Left renal cortex interstitium (tissue), 4 donors: ENCODE measurements around the gene RAB11FIP5. TPM values are rescaled to one million over a fixed set of nuclear protein-coding genes. Genes with fewer than 3 reads are reported as not detected.

Experiments used
- DNase-seq, 4 donors: peaks; one replicate each; pipeline ENCODE4 v3.0.0-alpha.2; 2013; ENCODE audit warnings: low read depth in 4 of 4, low spot score in 2 of 4, missing footprints in 1 of 4
- polyA plus RNA-seq, 4 donors: library from polyadenylated mRNA; unstranded; fragments of 120-200 nt; gene quantifications; one replicate each; pipeline ENCODE4 v1.2.1, GENCODE V29; 2013; ENCODE audit not compliant: insufficient read length in 4 of 4

Gene RAB11FIP5
- polyA plus RNA-seq, 4 donors: 36.9 to 44.9 (median 41.2) TPM

DNA sequence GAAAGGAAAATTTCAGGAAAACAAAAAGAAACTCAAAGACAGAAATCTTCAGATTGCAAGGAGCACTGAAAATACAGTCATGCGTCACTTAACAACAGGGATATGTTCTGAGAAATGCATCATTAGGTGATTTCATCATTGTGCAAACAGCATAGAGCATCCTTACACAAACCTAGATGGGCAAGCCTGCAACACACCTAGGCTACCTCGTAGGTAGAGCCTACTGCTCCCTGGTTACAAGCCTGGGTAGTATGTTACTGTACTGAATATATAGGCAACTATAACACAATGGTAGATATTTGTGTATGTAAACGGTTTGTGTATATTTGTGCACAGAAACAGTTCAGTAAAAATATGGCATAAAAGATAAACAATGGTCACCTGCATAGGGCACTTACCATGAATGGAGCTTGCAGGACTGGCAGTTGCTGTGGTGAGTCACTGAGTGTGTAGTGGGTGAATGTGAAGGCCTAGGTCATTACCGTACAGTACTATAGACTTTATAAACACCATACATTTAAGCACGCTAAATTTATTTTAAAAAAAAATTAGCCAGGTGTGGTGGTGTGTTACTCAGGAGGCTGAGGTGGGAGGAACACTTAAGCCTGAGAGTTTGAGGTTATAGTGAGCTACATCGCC, 74.7 kb downstream of the RAB11FIP5 start:
- DNase-seq: no peak

DNA sequence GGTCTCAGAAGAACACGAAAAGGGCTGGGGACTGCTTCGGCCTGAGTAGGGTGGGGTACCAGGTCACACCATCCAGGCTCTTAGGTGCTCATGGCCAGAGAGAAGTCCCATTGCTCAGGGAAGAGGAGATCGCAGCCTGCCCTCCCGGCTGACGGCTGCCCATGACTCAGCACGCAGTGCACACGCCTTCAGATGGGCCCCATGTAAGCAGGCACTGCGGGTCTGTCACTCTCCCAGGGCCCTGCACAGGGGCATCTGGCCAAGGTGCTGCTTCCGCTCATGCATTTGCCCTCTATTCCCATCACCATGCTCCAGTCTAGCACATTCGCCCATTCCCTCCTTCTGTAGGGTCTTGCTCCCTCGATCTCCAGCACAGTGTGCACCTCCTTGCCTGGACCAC, 76.0 kb downstream of the RAB11FIP5 start:
- DNase-seq: no peak

DNA sequence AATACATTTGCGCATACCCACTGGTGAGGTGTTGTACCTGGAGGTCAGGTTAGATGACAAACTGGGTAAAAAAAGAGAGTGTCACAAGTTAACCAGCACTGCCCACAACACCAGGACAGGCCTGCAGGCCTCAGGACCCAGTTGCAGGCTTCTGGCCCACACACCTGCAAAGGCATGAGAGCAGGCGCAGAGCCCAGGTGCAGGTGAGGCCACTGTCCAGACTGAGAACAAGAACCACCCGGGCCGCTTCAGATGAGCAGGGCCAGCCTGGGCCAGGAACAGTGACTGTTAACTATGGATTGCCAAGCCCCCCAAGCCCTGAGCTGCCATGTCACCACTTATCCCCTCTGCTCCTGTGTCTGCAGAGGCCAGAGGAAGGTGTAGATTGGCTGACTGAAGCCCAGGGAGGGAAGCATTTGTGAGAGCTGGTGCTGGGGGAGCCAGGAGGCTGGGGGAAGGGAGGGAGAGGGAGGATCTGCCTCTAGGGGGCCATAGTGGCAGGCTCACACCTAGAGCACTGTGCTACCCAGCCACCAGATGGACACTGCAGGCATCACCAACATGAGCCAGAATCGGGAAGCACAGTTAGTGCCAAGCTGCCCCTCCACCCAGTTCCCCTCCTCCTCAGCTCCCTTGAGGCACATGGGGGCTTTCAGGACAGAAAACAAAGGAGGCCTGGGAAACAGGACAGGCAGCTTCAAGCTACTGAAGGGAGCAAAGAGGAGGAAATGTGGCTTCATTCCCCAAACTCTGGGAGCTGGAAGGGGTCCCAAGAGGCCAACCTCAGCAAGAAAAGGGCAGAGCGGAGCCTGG, 76.6 kb downstream of the RAB11FIP5 start:
- DNase-seq: no peak

GRCh38 chr2:73034661-73035375, 77.9 kb downstream of the RAB11FIP5 start:
- no peak for DNase-seq

DNA sequence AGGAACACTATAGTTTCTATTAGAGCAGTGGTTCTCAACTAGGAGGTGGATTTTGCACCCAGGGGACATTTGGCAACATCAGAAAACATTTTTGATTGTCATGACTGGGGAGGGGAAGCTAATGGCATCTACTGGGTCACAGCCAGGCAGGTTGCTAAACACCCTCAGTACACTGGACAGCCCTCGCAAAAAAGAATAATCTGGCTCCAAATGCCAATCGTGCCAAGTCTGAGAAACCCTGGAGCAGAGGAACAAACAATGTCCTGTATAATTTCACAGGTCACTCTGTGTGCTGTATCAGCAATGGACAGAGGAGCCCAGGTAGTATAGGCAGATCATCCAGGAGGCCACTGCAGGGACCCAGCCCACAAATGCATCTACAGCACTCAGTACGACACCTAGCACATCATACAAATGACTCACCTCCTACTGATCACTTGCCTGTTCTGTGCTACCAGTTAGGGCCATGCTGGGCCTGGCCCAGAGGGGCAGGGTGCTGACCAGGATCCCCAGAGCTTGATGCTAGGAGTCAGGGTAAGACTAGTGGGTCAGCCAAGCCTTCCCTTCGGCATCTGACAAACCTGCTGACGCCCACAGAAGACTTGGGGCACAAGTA, 78.9 kb downstream of the RAB11FIP5 start:
- DNase-seq: no peak

DNA sequence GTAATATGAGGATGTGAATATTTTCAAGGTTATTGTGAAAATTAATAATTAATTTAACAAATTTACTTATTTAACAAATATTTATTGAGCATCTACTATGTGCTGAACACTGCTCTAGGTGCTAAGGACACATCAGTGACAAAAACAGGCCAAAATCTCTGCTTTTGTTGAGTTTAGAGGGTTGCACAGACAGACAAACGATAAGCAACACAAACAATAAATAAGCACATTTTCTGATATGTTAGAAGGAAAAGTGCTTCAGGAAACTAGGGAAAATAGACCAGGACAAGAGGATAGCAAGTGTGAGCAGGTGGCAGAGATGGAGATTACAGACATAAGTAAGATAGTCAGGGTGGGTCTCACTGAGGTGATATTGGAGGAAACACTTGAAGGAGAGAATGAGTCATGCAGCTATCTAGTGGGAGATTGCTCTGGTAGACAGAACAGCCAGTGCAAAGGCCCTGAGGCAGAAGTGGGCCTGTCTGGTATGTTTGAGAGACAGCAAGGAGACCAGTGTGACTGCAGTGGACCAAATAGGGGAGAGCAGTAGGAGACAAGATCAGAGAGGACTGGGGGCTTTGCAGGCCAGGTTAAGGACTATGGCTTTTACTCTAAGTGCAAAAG, 79.5 kb downstream of the RAB11FIP5 start:
- DNase-seq: no peak

GRCh38 chr2:73032702-73033097, 80.0 kb downstream of the RAB11FIP5 start:
- DNase-seq: no peak

DNA sequence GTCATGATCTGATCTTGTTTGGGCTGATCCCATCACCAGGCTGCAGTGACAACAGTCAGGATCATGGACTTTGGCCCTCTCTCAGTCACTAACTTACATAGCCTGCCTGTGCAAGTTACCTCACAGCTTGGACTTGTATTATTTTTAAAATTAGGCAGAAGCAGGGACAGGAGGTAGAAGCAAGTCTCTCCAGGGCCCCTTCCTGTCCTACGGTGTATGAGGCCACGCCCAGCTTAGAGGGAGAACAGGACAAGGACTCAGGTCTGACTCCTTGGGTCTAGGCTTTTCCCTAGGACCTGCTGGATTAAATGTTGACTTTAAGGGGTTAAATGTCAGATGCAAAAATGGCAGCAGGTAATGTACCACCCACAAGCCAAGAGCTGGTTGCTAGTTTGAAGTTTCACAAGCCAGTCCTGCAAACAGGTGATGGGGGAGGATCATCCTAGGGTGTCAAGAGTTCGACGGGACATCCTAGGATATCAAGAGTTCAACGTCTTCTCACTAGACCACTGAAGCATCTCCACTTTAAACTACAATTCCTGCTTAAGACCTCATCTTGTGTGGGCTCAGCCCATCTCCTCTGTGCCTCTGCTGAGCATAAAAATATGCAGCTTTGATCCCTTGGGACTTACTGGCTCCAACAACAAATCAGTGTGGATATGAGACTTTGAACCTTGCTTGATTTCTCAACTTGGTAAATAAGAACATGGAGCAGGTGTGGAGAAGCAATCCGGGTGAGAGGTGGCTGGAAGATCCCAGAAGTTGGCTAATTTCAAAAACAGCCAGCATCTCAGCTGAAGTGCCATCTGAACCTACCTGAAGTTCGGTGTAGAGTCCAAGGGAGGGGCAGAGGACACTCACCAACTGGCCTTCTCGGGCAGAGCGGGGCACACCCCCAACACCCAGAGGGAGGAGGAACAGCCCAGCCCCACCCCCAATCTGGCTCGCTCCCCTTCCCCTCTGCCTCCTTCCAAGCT, 80.7 kb downstream of the RAB11FIP5 start:
- no peak for DNase-seq

DNA sequence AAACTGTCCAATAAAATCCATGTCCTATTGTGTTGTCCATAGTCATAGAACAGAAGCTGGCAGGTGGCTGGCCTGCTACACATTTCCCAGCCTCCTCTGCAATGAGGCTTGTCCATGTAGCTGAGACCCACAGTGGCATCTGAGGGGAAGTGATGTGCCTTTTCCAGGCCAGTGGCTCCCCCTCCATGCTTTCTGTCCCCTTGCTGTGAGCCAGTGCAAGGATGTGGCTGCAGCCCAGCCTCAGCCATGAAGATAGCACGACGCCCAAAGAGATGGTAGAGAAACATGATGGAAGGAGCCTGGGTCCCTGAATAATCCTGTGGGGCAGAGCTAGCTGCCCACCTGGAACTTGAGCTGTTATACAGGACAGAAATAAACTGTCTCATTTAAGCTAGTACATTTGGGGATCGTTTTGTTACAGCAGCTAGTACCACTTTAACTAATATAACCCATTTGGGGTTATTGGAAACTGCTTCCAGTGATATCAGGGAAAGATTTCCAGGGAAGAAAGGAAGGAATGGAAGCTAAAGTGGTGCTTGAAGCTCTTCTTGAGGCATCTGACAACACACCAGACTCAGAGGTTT, 81.6 kb downstream of the RAB11FIP5 start:
- no peak for DNase-seq

DNA sequence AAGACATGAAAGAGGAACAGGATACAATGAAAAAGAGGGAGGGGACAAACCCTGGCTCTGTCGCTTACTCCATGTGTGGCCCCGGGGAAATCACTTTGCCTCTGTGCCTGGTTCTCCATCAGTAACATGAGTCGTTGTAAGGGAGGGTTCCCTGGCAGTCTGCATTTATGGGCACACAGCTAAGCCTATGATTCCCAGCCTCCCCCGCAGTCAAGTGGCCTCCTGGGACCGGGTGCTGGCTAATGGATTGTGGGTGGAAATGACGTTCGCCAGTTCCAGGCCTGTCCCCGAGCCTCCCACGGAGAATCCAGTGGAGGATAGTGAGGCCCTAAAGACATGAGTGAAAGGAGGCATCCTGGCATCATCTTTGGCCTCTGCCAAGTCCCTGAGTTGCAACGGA, 83.9 kb downstream of the RAB11FIP5 start:
- no peak for DNase-seq

GRCh38 chr2:73027340-73027739, 85.4 kb downstream of the RAB11FIP5 start:
- no peak for DNase-seq

GRCh38 chr2:73023497-73023896, 89.3 kb downstream of the RAB11FIP5 start:
- no peak for DNase-seq

Other genes starting within 250 kb of the RAB11FIP5 start
- gene SPR, start 225.5 kb downstream of the RAB11FIP5 start, polyA plus RNA-seq: 10 to 100 TPM; 10.5 to 12.5 (median 11.7) TPM
- gene EMX1, start 195.4 kb downstream of the RAB11FIP5 start, polyA plus RNA-seq: 10 to 100 TPM; 44.8 to 76.8 (median 52.2) TPM
- 10 to 100 TPM; 25.2 to 33.7 (median 27.5) TPM for gene SFXN5, start 41.2 kb downstream of the RAB11FIP5 start, polyA plus RNA-seq
- gene NOTO, start 89.6 kb upstream of the RAB11FIP5 start, polyA plus RNA-seq: under 1 TPM in 2 of 4 donors, not detected in 2; 0.06 to 0.17 TPM
- gene SMYD5, start 101.3 kb upstream of the RAB11FIP5 start, polyA plus RNA-seq: 10 to 100 TPM; 34.1 to 43.2 (median 38.2) TPM
- 10 to 100 TPM; 12.2 to 17.8 (median 14.4) TPM for gene PRADC1, start 120.3 kb upstream of the RAB11FIP5 start, polyA plus RNA-seq
- 100 to 1,000 TPM; 235 to 265 (median 238) TPM for gene CCT7, start 121.4 kb upstream of the RAB11FIP5 start, polyA plus RNA-seq
- 1 to 10 TPM; 1.7 to 3.5 (median 2.4) TPM for gene FBXO41, start 171.5 kb upstream of the RAB11FIP5 start, polyA plus RNA-seq
- gene EGR4, start 180.6 kb upstream of the RAB11FIP5 start, polyA plus RNA-seq: not detected